ENCODE measurements around the gene NUBP2.

NUBP2 gene

DNA sequence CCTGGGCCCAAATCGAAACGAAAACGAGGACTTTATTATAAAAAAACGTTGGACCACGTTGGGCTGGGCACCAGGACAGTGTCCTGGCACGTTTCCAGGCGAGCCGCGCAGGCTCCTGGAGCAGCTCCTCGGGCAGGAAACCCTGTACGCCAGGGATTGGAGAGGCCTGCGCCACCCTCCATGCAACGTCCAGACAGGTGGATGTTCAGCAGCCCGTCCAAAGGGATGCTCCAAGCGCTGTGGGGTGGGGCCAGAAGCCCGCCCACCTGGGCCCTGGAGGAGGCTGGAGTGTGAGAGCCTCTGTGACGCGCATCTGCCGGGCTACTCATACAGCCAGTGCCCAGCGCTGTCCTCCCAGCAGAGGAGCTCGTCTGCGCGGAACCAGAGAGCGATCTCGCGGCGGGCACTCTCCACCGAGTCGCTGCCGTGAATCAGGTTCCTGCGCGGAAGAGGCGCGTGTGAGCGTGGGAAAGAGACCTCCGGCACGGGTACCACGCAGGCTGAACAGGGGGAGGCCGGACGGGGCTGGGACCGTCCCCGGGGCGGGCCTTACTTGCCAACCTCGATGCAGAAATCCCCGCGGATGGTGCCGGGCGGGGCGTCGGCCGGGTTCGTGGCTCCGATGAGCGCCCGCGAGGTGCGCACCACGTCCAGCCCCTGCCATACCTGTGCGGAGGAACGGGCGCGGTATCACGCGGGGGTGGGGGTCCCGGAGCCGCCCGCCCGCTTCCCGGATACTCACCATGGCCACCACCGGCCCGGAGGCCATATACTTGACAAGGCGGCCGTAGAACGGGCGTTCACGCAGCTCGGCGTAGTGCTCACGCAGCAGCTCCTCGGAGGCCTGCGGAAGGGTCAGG, 12.2 kb upstream of the NUBP2 start:
- peaks cover 27% of the 10 kb centered on the region for H3K36me3 Mint-ChIP-seq (ENCODE audit: insufficient read depth)
- ATAC-seq (replicated peaks; ENCODE audit: extremely low read depth, poor library complexity, severe bottlenecking) (peak; percentile 20), DNase-seq (ENCODE audit: low spot score in 2 of 2) (peak in 1 of 2 donors; percentile 35)
- H3K4me3 Mint-ChIP-seq: peak overlapping the region; percentile 99
- peaks cover 14% of the 10 kb centered on the region for H3K4me1 Mint-ChIP-seq
- peak overlapping the region; percentile 78 for H3K27ac Mint-ChIP-seq (ENCODE audit: low read depth)
- no peaks in the 10 kb centered on the region for H3K27me3 Mint-ChIP-seq
- no peaks in the 10 kb centered on the region for H3K9me3 Mint-ChIP-seq

DNA sequence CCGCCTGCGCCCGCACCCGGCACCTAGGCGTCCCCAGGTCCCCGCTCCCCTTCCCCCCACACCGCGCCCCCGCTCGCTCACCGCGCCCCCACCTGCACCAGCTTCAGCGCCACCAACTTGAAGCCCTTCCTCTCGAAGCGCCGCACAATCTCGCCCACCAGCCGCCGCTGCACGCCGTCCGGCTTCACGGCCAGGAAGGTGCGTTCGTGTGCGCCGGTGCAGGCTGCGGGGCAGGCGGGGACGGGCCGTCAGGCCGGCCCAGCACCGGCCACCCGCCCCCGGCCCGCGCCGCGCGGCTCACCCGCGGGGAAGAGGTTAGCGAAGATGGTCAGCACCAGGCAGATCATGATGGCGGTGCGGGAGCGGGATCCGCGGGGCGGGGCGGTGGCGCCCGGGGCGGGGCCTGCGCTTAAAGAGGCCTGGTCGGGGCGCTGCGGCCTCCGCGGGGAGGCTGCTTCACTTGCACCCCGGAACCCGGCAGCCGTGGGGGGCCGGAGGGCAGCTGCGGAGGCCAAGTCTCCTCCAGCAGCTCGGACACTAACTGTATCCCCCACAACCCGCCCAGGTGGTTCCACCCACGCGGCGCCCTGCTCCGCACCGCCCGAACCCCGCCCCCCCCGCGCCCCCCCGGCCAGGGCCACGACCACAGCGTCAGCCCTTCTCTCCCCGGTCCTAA, 11.4 kb upstream of the NUBP2 start, which contains the start of gene NME3:
NME3 (minus strand) TSS at position 356 of the 676 bp plus-strand sequence; CDS start at position 347, 9 bp downstream.
- Mint-ChIP-seq H3K27me3 (no peaks in the 10 kb centered on the region), H3K36me3 (ENCODE audit: insufficient read depth) (peaks cover 27% of the 10 kb centered on the region)

GRCh38 chr16:1771864-1772361, 10.8 kb upstream of the NUBP2 start:
- Mint-ChIP-seq H3K36me3 (ENCODE audit: insufficient read depth) (peaks cover 30% of the 10 kb centered on the region), H3K4me1 (peaks cover 14% of the 10 kb centered on the region), H3K27ac (ENCODE audit: low read depth) (peak overlapping the region; percentile 94), H3K4me3 (peak overlapping the region; percentile 99), H3K9me3 (no peaks in the 10 kb centered on the region), H3K27me3 (no peaks in the 10 kb centered on the region)
- no peak for DNase-seq (ENCODE audit: low spot score in 2 of 2)
- no peak for ATAC-seq (replicated peaks; ENCODE audit: extremely low read depth, poor library complexity, severe bottlenecking)

More for the DNA sequence above, 11.4 kb upstream of the NUBP2 start, which contains the start of gene NME3:
- Mint-ChIP-seq H3K27ac (ENCODE audit: low read depth) (peak within 1 kb of the TSS; percentile 94), H3K4me1 (peaks cover 14% of the 10 kb centered on the region), H3K9me3 (no peaks in the 10 kb centered on the region), H3K4me3 (peak within 1 kb of the TSS; percentile 99)
- DNase-seq (ENCODE audit: low spot score in 2 of 2) (peak; percentile 61 to 63), ATAC-seq (replicated peaks; ENCODE audit: extremely low read depth, poor library complexity, severe bottlenecking) (peak; percentile 54)

DNA sequence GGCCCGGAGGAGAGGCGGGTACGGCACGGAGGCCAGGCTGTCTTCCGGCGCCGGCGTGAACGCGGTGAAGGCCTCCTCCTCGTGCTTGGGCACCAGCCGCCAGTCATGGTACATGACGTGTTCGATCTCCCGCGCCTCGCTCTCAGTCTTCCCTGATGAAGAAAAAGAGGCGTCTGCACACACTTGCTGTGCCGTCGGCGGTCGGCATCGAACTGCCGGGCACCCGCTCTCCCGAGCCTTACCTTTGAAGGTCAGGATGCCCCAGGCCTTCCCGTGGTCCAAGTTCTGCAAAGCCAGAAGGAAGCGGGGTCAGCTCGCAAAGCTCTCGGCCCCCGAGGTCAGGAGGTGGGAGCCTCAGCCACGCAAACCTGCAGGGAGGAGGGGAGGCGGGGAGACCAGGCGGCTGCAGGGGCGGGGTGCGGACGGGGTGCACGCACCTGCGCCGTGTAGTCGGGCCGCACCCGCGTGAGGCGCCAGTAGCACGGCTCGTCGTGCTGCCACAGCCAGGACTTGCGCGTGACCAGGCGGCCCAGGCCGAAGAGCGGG, 10.3 kb upstream of the NUBP2 start, which contains the start of gene EME2:
EME2 (plus strand) TSS at position 449 of the 546 bp plus-strand sequence. CDS start 418 bp downstream, outside the sequence.
- Mint-ChIP-seq H3K27ac (ENCODE audit: low read depth) (peak within 1 kb of the TSS; percentile 94), H3K4me3 (peak within 1 kb of the TSS; percentile 99), H3K4me1 (peaks cover 14% of the 10 kb centered on the region), H3K9me3 (no peaks in the 10 kb centered on the region), H3K27me3 (no peaks in the 10 kb centered on the region), H3K36me3 (ENCODE audit: insufficient read depth) (peaks cover 30% of the 10 kb centered on the region)
- ATAC-seq (replicated peaks; ENCODE audit: extremely low read depth, poor library complexity, severe bottlenecking): peak; percentile 11
- peak in 1 of 2 donors; percentile 26 for DNase-seq (ENCODE audit: low spot score in 2 of 2)

GRCh38 chr16:1772908-1773702, 9.7 kb upstream of the NUBP2 start, which contains the start of gene MRPS34:
MRPS34 (minus strand) TSS chr16:1773134; CDS start chr16:1773119, 15 bp downstream.
- peaks cover 14% of the 10 kb centered on the region for H3K4me1 Mint-ChIP-seq
- H3K36me3 Mint-ChIP-seq (ENCODE audit: insufficient read depth): peaks cover 28% of the 10 kb centered on the region
- peak; percentile 55 to 61 for DNase-seq (ENCODE audit: low spot score in 2 of 2)
- peak within 1 kb of the TSS; percentile 94 for H3K27ac Mint-ChIP-seq (ENCODE audit: low read depth)
- no peaks in the 10 kb centered on the region for H3K27me3 Mint-ChIP-seq
- peak; percentile 45 for ATAC-seq (replicated peaks; ENCODE audit: extremely low read depth, poor library complexity, severe bottlenecking)
- no peaks in the 10 kb centered on the region for H3K9me3 Mint-ChIP-seq
- peak within 1 kb of the TSS; percentile 99 for H3K4me3 Mint-ChIP-seq

- ATAC-seq (replicated peaks; ENCODE audit: extremely low read depth, poor library complexity, severe bottlenecking): peak; percentile 7
- Mint-ChIP-seq H3K27me3 (no peaks in the 10 kb centered on the region), H3K4me1 (peaks cover 14% of the 10 kb centered on the region), H3K4me3 (peak overlapping the region; percentile 99), H3K27ac (ENCODE audit: low read depth) (no peak overlapping the region), H3K9me3 (no peaks in the 10 kb centered on the region), H3K36me3 (ENCODE audit: insufficient read depth) (peaks cover 30% of the 10 kb centered on the region)
- no peak for DNase-seq (ENCODE audit: low spot score in 2 of 2)
Measured at GRCh38 chr16:1773703-1774447, 8.9 kb upstream of the NUBP2 start.

DNA sequence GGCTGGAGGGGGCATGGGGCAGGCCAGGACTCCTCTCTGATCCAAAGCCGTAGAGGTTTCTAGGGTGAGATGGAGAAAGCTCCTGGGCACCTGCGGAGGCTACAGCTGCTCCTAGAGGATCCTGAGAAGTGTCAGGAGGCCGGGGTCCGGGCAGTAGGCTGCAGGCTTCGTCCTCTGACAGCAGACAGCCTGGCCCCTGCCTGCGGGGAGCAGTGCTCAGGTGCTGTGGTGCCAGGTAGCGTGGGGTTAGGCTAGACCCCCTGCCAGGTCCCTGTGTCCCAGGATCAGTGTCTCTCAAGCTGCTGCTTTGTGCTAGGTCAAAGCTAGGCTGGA, 8.3 kb upstream of the NUBP2 start:
- H3K9me3 Mint-ChIP-seq: no peaks in the 10 kb centered on the region
- peaks cover 14% of the 10 kb centered on the region for H3K4me1 Mint-ChIP-seq
- H3K27me3 Mint-ChIP-seq: no peaks in the 10 kb centered on the region
- H3K27ac Mint-ChIP-seq (ENCODE audit: low read depth): no peak overlapping the region
- ATAC-seq (replicated peaks; ENCODE audit: extremely low read depth, poor library complexity, severe bottlenecking) (no peak), DNase-seq (ENCODE audit: low spot score in 2 of 2) (no peak)
- peaks cover 31% of the 10 kb centered on the region for H3K36me3 Mint-ChIP-seq (ENCODE audit: insufficient read depth)
- peak overlapping the region; percentile 29 for H3K4me3 Mint-ChIP-seq

DNA sequence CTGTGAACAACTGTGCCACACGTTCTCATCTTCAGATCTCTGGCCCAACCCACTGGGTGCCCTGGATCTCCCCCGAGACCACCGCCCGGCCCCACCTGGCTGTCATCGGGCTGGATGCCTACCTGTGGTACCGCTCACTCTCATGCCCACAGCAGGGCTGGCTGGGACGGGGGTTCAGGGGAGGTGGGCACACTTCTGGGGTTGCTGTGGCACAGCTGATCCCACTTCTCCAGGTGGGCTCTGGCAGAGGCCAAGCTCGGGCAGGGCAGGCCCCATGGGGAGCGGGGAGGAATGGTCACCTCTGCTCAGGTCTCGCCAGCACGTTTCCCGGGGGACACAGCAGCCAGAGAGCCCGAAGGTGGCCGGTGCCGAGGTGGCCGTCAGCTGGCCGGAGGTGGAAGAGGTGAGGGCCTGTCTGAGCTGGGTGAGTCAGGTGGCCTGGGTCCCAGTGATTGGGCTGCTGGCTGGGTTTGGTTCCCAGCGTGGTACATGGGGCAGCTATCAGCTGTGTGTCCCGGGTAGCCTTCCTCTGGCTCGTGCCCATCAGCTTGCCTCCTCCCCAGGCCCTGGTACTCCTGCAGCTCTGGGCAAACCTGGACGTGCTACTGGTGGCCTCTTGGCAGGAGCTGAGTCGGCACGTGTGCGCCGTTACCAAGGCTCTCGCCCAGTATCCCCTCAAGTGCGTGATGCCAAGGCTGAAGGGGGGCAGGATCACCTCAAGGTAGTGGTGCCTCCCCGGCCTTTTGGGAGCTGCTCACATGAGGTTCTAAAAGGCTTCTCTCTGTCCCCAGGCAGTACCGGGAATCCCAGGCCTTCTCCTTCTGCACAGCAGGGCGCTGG, 7.5 kb upstream of the NUBP2 start:
- Mint-ChIP-seq H3K4me1 (peaks cover 9% of the 10 kb centered on the region), H3K27me3 (no peaks in the 10 kb centered on the region), H3K9me3 (no peaks in the 10 kb centered on the region), H3K36me3 (ENCODE audit: insufficient read depth) (peaks cover 31% of the 10 kb centered on the region), H3K27ac (ENCODE audit: low read depth) (no peak overlapping the region), H3K4me3 (peak overlapping the region; percentile 29)
- ATAC-seq (replicated peaks; ENCODE audit: extremely low read depth, poor library complexity, severe bottlenecking): no peak
- DNase-seq (ENCODE audit: low spot score in 2 of 2): no peak

GRCh38 chr16:1775846-1776671, 6.7 kb upstream of the NUBP2 start:
- Mint-ChIP-seq H3K36me3 (ENCODE audit: insufficient read depth) (peaks cover 31% of the 10 kb centered on the region), H3K27me3 (no peaks in the 10 kb centered on the region), H3K4me3 (no peak overlapping the region), H3K4me1 (peaks cover 8% of the 10 kb centered on the region), H3K27ac (ENCODE audit: low read depth) (no peak overlapping the region), H3K9me3 (no peaks in the 10 kb centered on the region)
- ATAC-seq (replicated peaks; ENCODE audit: extremely low read depth, poor library complexity, severe bottlenecking) (no peak), DNase-seq (ENCODE audit: low spot score in 2 of 2) (no peak)

GRCh38 chr16:1776672-1776955, 6.1 kb upstream of the NUBP2 start:
- no peak for ATAC-seq (replicated peaks; ENCODE audit: extremely low read depth, poor library complexity, severe bottlenecking)
- H3K27ac Mint-ChIP-seq (ENCODE audit: low read depth): no peak overlapping the region
- H3K4me3 Mint-ChIP-seq: no peak overlapping the region
- H3K27me3 Mint-ChIP-seq: no peaks in the 10 kb centered on the region
- DNase-seq (ENCODE audit: low spot score in 2 of 2): no peak
- peaks cover 31% of the 10 kb centered on the region for H3K36me3 Mint-ChIP-seq (ENCODE audit: insufficient read depth)
- peaks cover 14% of the 10 kb centered on the region for H3K4me1 Mint-ChIP-seq
- no peaks in the 10 kb centered on the region for H3K9me3 Mint-ChIP-seq
